GM12892 (cell line): ENCODE results near the gene PTPRB.

Experiments used
- DNase-seq: peaks from one replicate; pipeline ENCODE4 v3.0.0; 2011; ENCODE audit not compliant: insufficient read length
- FAIRE-seq: peaks from 2 replicates; lab custom pipeline; 2011; peaks lifted over from hg19 to GRCh38; lab: Jason Lieb, UNC
- POLR2A ChIP-seq: IDR thresholded peaks from 2 replicates; pipeline ENCODE4 v1.6.1; 2011; ENCODE audit warnings: low read depth, low read length, control low read depth
- POLR2AphosphoS5 ChIP-seq: IDR thresholded peaks from 2 replicates; pipeline ENCODE4 v1.6.1; 2011; ENCODE audit warnings: low read depth, low read length, control low read depth
- TAF1 ChIP-seq: IDR thresholded peaks from 2 replicates; pipeline ENCODE4 v1.6.1; 2011; ENCODE audit warnings: low read depth, mild to moderate bottlenecking, control low read depth, low read length, borderline replicate concordance

PTPRB gene

DNA sequence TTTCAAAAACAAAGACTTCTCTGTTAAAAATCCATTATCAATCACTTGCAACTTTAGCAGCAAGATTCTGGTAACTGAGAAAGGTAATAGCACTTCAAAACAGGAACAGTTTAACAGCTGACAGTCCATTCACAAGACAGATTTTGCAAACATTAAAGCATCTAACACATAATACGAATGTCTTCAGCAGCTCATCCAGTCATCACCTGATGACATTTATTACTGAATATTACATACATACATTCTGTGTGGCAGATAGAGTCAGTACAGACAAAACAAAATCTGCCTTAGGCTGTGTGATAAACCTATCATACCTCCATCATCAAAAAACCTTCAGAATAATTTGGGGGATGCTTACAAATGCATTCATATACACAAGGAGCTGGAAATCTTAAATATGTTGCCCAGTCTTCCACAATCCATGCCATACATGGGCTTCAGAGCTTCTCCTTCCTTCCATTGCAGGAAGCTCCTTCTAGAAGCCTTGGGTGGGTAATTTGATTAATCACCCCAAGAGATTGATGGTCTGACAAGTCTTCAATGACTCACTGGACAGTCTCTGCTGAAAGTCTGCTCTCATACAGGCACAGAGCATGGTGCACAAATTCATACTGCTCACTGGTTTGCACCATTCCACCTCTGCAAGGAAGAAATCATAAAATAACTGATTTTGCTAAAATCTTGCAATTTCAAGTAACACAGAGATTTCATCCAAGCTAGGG is 1.6 kb upstream of the PTPRB start:
- DNase-seq (no peak), FAIRE-seq (no peak)
- TF ChIP-seq TAF1 (no peak), POLR2A (no peak), POLR2AphosphoS5 (no peak)

GRCh38 chr12:70635755-70636154 is 1.5 kb downstream of the PTPRB start:
- no peak for FAIRE-seq
- no peak for DNase-seq
- TF ChIP-seq POLR2A (no peak), TAF1 (no peak), POLR2AphosphoS5 (no peak)

DNA sequence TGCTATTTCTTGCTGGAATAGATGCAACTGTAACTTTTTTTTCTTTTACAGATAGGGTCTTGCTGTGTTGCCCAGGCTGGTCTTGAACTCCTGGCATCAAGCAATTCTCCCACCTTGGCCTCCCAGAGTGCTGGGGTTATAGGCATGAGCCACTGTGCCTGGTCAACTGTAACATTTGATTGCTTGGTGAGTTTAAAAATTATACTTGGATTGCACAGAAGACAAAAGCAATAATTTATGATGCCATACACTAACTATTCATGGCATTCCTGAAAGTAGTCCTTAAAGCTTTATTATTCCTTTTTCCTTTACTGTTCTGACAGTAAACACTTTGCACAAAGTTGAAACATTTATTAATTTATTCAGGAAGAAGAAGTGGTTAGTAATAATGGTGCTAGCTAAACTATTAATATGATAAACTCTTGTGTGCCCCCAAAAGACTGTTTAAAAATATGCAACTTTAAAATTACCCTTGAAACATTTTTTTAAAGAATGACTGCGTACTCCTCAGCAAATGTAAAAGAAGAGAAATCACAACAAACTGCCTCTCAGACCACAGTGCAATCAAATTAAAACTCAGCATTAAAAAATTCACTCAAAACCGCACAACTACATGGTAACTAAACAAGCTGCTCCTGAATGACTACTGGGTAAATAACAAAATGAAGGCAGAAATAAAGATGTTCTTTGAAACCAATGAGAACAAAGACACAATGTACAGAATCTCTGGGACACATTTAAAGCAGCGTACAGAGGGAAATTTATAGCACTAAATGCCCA is 8.3 kb downstream of the PTPRB start:
- no peak for FAIRE-seq
- DNase-seq, result no peak
- no peak for TF ChIP-seq TAF1
- TF ChIP-seq POLR2AphosphoS5, result no peak
- TF ChIP-seq POLR2A, result no peak

- FAIRE-seq, result no peak
- no peak for DNase-seq
- TF ChIP-seq POLR2A (no peak), TAF1 (no peak), POLR2AphosphoS5 (no peak)
These were observed 9.6 kb downstream of the PTPRB start for GRCh38 chr12:70627677-70628076.

- TF ChIP-seq TAF1 (no peak), POLR2A (no peak), POLR2AphosphoS5 (no peak)
- DNase-seq (no peak), FAIRE-seq (no peak)
These were observed 11.0 kb downstream of the PTPRB start for GRCh38 chr12:70626180-70626579.

- FAIRE-seq, result no peak
- DNase-seq, result no peak
- TF ChIP-seq POLR2A (no peak), POLR2AphosphoS5 (no peak), TAF1 (no peak)
These were observed 17.6 kb downstream of the PTPRB start for GRCh38 chr12:70619471-70620152.

GRCh38 chr12:70618371-70618770 is 18.9 kb downstream of the PTPRB start:
- FAIRE-seq, result no peak

GRCh38 chr12:70617450-70617849 is 19.8 kb downstream of the PTPRB start:
- DNase-seq, result no peak
- no peak for FAIRE-seq
- TF ChIP-seq POLR2A (no peak), TAF1 (no peak)

More at GRCh38 chr12:70618371-70618770, 18.9 kb downstream of the PTPRB start:
- DNase-seq, result no peak
- TF ChIP-seq POLR2AphosphoS5, result no peak
- TF ChIP-seq TAF1, result no peak
- TF ChIP-seq POLR2A, result no peak

- FAIRE-seq (no peak), DNase-seq (no peak)
- TF ChIP-seq POLR2A (no peak), POLR2AphosphoS5 (no peak), TAF1 (no peak)
These were observed 21.9 kb downstream of the PTPRB start for GRCh38 chr12:70615174-70615866.

GRCh38 chr12:70609739-70610491 is 27.3 kb downstream of the PTPRB start:
- DNase-seq, result no peak
- FAIRE-seq, result no peak
- TF ChIP-seq POLR2A (no peak), TAF1 (no peak)
